ENCODE data around the gene PANX3.

GRCh38 chr11:124602193-124602592 lies 9.0 kb upstream of the PANX3 start:
- TF ChIP-seq, protein P1, sequence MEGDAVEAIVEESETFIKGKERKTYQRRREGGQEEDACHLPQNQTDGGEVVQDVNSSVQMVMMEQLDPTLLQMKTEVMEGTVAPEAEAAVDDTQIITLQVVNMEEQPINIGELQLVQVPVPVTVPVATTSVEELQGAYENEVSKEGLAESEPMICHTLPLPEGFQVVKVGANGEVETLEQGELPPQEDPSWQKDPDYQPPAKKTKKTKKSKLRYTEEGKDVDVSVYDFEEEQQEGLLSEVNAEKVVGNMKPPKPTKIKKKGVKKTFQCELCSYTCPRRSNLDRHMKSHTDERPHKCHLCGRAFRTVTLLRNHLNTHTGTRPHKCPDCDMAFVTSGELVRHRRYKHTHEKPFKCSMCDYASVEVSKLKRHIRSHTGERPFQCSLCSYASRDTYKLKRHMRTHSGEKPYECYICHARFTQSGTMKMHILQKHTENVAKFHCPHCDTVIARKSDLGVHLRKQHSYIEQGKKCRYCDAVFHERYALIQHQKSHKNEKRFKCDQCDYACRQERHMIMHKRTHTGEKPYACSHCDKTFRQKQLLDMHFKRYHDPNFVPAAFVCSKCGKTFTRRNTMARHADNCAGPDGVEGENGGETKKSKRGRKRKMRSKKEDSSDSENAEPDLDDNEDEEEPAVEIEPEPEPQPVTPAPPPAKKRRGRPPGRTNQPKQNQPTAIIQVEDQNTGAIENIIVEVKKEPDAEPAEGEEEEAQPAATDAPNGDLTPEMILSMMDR (optimal IDR thresholded peaks at IDR 0.05 in 1 of 3, IDR thresholded peaks at IDR 0.05 in 1 of 3, conservative IDR thresholded peaks at IDR 0.05 in 1 of 3; ENCODE audit: extremely low read depth in 1 of 3, insufficient read depth in 2 of 3, low read length in 3 of 3): no peak
- TF ChIP-seq EZH2 (IDR thresholded peaks at IDR 0.05; ENCODE audit: low read length): no peak
